OCI-LY1 (cell line): ENCODE data around the gene TXNL4B.

ENCODE experiments used
- H2AFZ ChIP-seq: fragments of 200-600 bp; sonication (generic), shearing (Covaris generic); 2 replicates; pipeline ENCODE4 v1.6.0; 2014; ENCODE audit warnings: antibody characterized with exemption, mild to moderate bottlenecking, low read length
- H3F3A ChIP-seq: fragments of 200-600 bp; sonication (generic), shearing (Covaris generic); 2 replicates; pipeline ENCODE4 v1.6.0; 2014; ENCODE audit warnings: mild to moderate bottlenecking, antibody characterized with exemption, low read length, moderate library complexity; ENCODE audit not compliant: insufficient read depth
- H3K27ac ChIP-seq: fragments of 200-600 bp; sonication (generic); 2 replicates; pipeline ENCODE4 v1.5.1; 2014; ENCODE audit warnings: low read length, mixed run types, mild to moderate bottlenecking, low read depth; ENCODE audit not compliant: poor library complexity, severe bottlenecking
- H3K27me3 ChIP-seq: fragments of 200-600 bp; sonication (generic); 2 replicates; pipeline ENCODE4 v1.6.0; 2014; ENCODE audit warnings: antibody characterized with exemption, mild to moderate bottlenecking, low read length, moderate library complexity; ENCODE audit not compliant: insufficient read depth
- H3K36me3 ChIP-seq: fragments of 200-600 bp; sonication (generic); 2 replicates; pipeline ENCODE4 v1.6.1; 2014; ENCODE audit warnings: mild to moderate bottlenecking, antibody characterized with exemption, low read length, moderate library complexity, mixed read lengths; ENCODE audit not compliant: insufficient read depth
- H3K4me1 ChIP-seq: fragments of 200-600 bp; sonication (generic); 2 replicates; pipeline ENCODE4 v1.5.1; 2014; ENCODE audit warnings: mild to moderate bottlenecking, low read length, moderate library complexity; ENCODE audit not compliant: insufficient read depth, severe bottlenecking
- H3K4me2 ChIP-seq: fragments of 200-600 bp; sonication (generic), shearing (Covaris generic); 2 replicates; pipeline ENCODE4 v1.6.1; 2014; ENCODE audit warnings: low read length
- H3K4me3 ChIP-seq: fragments of 200-600 bp; sonication (generic); 2 replicates; pipeline ENCODE4 v1.5.1; 2014; ENCODE audit warnings: low read length, low read depth, mild to moderate bottlenecking, mixed read lengths; ENCODE audit not compliant: poor library complexity, severe bottlenecking
- H3K79me2 ChIP-seq: fragments of 200-600 bp; shearing (Covaris generic); 2 replicates; pipeline ENCODE4 v1.6.1; 2016; ENCODE audit warnings: mixed run types, low read length, mixed read lengths; ENCODE audit not compliant: insufficient read depth
- H3K9ac ChIP-seq: fragments of 200-600 bp; sonication (generic), shearing (Covaris generic); 2 replicates; pipeline ENCODE4 v1.6.1; 2014; ENCODE audit warnings: mild to moderate bottlenecking, low read length, mixed read lengths
- H3K9me2 ChIP-seq: fragments of 200-600 bp; sonication (generic), shearing (Covaris generic); 2 replicates; pipeline ENCODE4 v1.6.1; 2014; ENCODE audit warnings: low read depth, mild to moderate bottlenecking, low read length, mixed read lengths
- H3K9me3 ChIP-seq: fragments of 200-600 bp; shearing (Covaris generic); 2 replicates; pipeline ENCODE4 v1.6.1; 2014; ENCODE audit warnings: low read length, mixed read lengths
- H4K20me1 ChIP-seq: fragments of 200-600 bp; sonication (generic), shearing (Covaris generic); 2 replicates; pipeline ENCODE4 v1.6.0; 2016; ENCODE audit warnings: mild to moderate bottlenecking, low read length; ENCODE audit not compliant: insufficient read depth
- EZH2 ChIP-seq: fragments of 200-600 bp; sonication (generic), shearing (Covaris generic); IDR thresholded peaks from 2 replicates; pipeline ENCODE4 v1.8.0; 2017; ENCODE audit warnings: borderline replicate concordance, mixed run types, mild to moderate bottlenecking, antibody characterized with exemption, low read length, moderate library complexity, mixed read lengths
- TF ChIP-seq, protein P1 (sequence below): fragments of 200-600 bp; sonication (generic), shearing (Covaris generic); IDR thresholded peaks from 2 replicates; pipeline ENCODE4 v1.5.1; 2017; ENCODE audit warnings: mild to moderate bottlenecking, antibody characterized with exemption, low read length, moderate library complexity, mixed read lengths

TXNL4B gene

GRCh38 chr16:72092832-72093447 lies 480 bp downstream of the TXNL4B start:
- Histone ChIP-seq H4K20me1 (no peaks in the 10 kb centered on the region), H2AFZ (no peak overlapping the region; the same call in 1 of the 2 replicates), H3K4me3 (peak overlapping the region; percentile 93), H3K9ac (peak overlapping the region; percentile 67), H3K9me3 (no peaks in the 10 kb centered on the region), H3K27me3 (no peaks in the 10 kb centered on the region), H3K9me2 (no peaks in the 10 kb centered on the region), H3K4me1 (peaks cover 29% of the 10 kb centered on the region), H3K79me2 (peaks cover 18% of the 10 kb centered on the region), H3K4me2 (peak overlapping the region; percentile 55), H3F3A (no peaks in the 10 kb centered on the region), H3K27ac (no peak overlapping the region), H3K36me3 (peaks cover 44% of the 10 kb centered on the region)
- TF ChIP-seq EZH2, result no peak
- TF ChIP-seq, protein P1, sequence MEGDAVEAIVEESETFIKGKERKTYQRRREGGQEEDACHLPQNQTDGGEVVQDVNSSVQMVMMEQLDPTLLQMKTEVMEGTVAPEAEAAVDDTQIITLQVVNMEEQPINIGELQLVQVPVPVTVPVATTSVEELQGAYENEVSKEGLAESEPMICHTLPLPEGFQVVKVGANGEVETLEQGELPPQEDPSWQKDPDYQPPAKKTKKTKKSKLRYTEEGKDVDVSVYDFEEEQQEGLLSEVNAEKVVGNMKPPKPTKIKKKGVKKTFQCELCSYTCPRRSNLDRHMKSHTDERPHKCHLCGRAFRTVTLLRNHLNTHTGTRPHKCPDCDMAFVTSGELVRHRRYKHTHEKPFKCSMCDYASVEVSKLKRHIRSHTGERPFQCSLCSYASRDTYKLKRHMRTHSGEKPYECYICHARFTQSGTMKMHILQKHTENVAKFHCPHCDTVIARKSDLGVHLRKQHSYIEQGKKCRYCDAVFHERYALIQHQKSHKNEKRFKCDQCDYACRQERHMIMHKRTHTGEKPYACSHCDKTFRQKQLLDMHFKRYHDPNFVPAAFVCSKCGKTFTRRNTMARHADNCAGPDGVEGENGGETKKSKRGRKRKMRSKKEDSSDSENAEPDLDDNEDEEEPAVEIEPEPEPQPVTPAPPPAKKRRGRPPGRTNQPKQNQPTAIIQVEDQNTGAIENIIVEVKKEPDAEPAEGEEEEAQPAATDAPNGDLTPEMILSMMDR, result no peak

GRCh38 chr16:72091217-72091616 lies 2.2 kb downstream of the TXNL4B start:
- Histone ChIP-seq H3K36me3 (peaks cover 42% of the 10 kb centered on the region), H2AFZ (no peak overlapping the region), H3K4me3 (no peak overlapping the region), H3K27ac (no peak overlapping the region), H3K9ac (no peak overlapping the region), H3K4me2 (no peak overlapping the region), H3K9me2 (no peaks in the 10 kb centered on the region), H3K79me2 (peaks cover 18% of the 10 kb centered on the region), H3K4me1 (peaks cover 29% of the 10 kb centered on the region), H3K27me3 (no peaks in the 10 kb centered on the region), H4K20me1 (no peaks in the 10 kb centered on the region), H3F3A (no peaks in the 10 kb centered on the region), H3K9me3 (no peaks in the 10 kb centered on the region)
- TF ChIP-seq, protein P1, result no peak
- no peak for TF ChIP-seq EZH2

- Histone ChIP-seq H4K20me1 (no peaks in the 10 kb centered on the region), H3K9me2 (no peaks in the 10 kb centered on the region), H3K9me3 (0 out of 2 replicates have a peak, but pooled peaks cover 8% of the 10 kb centered on the region), H3K27me3 (no peaks in the 10 kb centered on the region), H3K4me3 (no peak overlapping the region), H3K27ac (no peak overlapping the region), H2AFZ (no peak overlapping the region), H3K9ac (no peak overlapping the region), H3K79me2 (no peaks in the 10 kb centered on the region), H3F3A (no peaks in the 10 kb centered on the region), H3K4me2 (no peak overlapping the region), H3K4me1 (no peaks in the 10 kb centered on the region), H3K36me3 (peaks cover 59% of the 10 kb centered on the region)
- TF ChIP-seq, protein P1, result no peak
- TF ChIP-seq EZH2, result no peak
These were observed 8.4 kb downstream of the TXNL4B start for GRCh38 chr16:72085002-72085401.
